Suprapubic skin (tissue), 4 donors: ENCODE measurements around the gene ERGIC3.

ENCODE experiments used
- EP300 ChIP-seq: sonication (generic); formaldehyde crosslinking; IDR thresholded peaks from one replicate; pipeline ENCODE4 v1.6.1; 2017; ENCODE audit warnings: antibody characterized with exemption
- POLR2AphosphoS5 ChIP-seq, 3 donors: sonication (generic); formaldehyde crosslinking; IDR thresholded peaks; one replicate each; pipeline ENCODE4 v1.6.1; 2017; ENCODE audit warnings: antibody characterized with exemption in 3 of 3
- TF ChIP-seq, protein P1 (sequence below), 2 donors: fragments of 200-600 bp in 1 of 2; fragments of 450-650 bp in 1 of 2; sonication (generic) in 1 of 2; IDR thresholded peaks; one replicate each; pipeline ENCODE4 v1.5.1; 2016 to 2019; ENCODE audit warnings: antibody characterized with exemption in 2 of 2, mild to moderate bottlenecking in 1 of 2, moderate library complexity in 1 of 2

DNA sequence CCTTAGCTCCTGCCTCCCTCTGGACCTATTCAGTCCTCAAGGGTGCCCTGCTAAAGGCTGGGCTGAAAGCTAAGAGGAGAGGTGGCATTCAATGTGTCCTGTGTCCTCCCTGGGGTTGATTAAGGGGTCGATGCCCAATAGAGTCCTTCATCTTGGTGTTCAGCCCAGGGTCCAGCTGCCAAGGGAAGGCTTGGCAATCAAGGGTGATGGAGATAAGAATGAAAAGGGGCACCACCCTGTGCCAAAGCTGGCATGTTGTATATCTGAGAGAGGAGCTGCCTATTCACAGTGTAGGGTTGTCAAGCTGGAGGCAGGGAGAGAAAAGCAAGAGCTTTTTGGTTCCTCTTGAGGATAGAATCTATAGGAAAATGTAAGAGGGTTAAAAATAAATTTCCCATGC, 24.8 kb upstream of the ERGIC3 start:
- TF ChIP-seq, protein P1, sequence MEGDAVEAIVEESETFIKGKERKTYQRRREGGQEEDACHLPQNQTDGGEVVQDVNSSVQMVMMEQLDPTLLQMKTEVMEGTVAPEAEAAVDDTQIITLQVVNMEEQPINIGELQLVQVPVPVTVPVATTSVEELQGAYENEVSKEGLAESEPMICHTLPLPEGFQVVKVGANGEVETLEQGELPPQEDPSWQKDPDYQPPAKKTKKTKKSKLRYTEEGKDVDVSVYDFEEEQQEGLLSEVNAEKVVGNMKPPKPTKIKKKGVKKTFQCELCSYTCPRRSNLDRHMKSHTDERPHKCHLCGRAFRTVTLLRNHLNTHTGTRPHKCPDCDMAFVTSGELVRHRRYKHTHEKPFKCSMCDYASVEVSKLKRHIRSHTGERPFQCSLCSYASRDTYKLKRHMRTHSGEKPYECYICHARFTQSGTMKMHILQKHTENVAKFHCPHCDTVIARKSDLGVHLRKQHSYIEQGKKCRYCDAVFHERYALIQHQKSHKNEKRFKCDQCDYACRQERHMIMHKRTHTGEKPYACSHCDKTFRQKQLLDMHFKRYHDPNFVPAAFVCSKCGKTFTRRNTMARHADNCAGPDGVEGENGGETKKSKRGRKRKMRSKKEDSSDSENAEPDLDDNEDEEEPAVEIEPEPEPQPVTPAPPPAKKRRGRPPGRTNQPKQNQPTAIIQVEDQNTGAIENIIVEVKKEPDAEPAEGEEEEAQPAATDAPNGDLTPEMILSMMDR (IDR thresholded peaks at IDR 0.05) = no peak
- TF ChIP-seq EP300 (no peak), POLR2AphosphoS5 (IDR thresholded peaks at IDR 0.05) (no peak)
